IMR-90 (cell line): Measurements from ENCODE around the gene PSMG4. TPM values are rescaled to one million over a fixed set of nuclear protein-coding genes. Genes with fewer than 3 reads are reported as not detected.

Experiments
- ATAC-seq: fragments of 200-7000 bp; cut with Tn5 transposase; 2 replicates; pipeline ENCODE4 v1.9.1; 2020; ENCODE audit warnings: low read depth, mild to moderate bottlenecking, moderate library complexity
- BruUV-seq: library from RNA; stranded (reverse); fragments of 400-500 nt; replicated peaks from 2 replicates; lab custom pipeline; 2021; lab: Mats Ljungman, UMichigan
- CTCF ChIA-PET: fragments of 300-600 bp; formaldehyde crosslinking; extraction: SDS; loops from one replicate; lab custom pipeline; 2021; ENCODE audit warnings: antibody characterized with exemption; lab: Yijun Ruan, JAX
- POLR2A ChIA-PET: fragments of 300-600 bp; sonication (Branson Sonifier 250); formaldehyde crosslinking; loops from one replicate; lab custom pipeline; 2022; ENCODE audit warnings: antibody characterized with exemption; ENCODE audit not compliant: unreplicated experiment; lab: Charles Lee
- DNase-seq: peaks from one replicate; pipeline ENCODE4 v3.0.0; 2013
- H2AFZ ChIP-seq: replicated peaks from 2 replicates; pipeline ENCODE3; 2013; ENCODE audit warnings: low read length, mild to moderate bottlenecking; ENCODE audit not compliant: poor library complexity
- H2AK5ac ChIP-seq: 2 replicates; pipeline ENCODE4 v1.6.1; 2013; ENCODE audit warnings: low read depth, low read length, inconsistent platforms
- H2AK9ac ChIP-seq: replicated peaks from 2 replicates; pipeline ENCODE3; 2013; ENCODE audit warnings: mild to moderate bottlenecking, low read depth, low read length, moderate library complexity; ENCODE audit not compliant: poor library complexity
- H2BK120ac ChIP-seq: 2 replicates; pipeline ENCODE4 v1.6.1; 2013; ENCODE audit warnings: low read depth, low read length, inconsistent platforms
- H2BK15ac ChIP-seq: 3 replicates; pipeline ENCODE4 v1.6.1; 2013; ENCODE audit warnings: low read depth, low read length, inconsistent platforms
- H2BK20ac ChIP-seq: 2 replicates; pipeline ENCODE4 v1.6.1; 2013; ENCODE audit warnings: low read depth, mild to moderate bottlenecking, inconsistent platforms, low read length, moderate library complexity
- H2BK5ac ChIP-seq: 2 replicates; pipeline ENCODE4 v1.6.1; 2013; ENCODE audit warnings: mild to moderate bottlenecking, low read depth, low read length, inconsistent platforms; ENCODE audit not compliant: poor library complexity, severe bottlenecking
- H3K14ac ChIP-seq: replicated peaks from 2 replicates; pipeline ENCODE4 v1.6.1; 2013; ENCODE audit warnings: low read depth, low read length, inconsistent platforms
- H3K18ac ChIP-seq: 2 replicates; pipeline ENCODE4 v1.6.1; 2013; ENCODE audit warnings: low read depth, low read length, control low read depth
- H3K23ac ChIP-seq: 2 replicates; pipeline ENCODE4 v1.6.1; 2013; ENCODE audit warnings: low read depth, low read length, inconsistent platforms
- H3K27ac ChIP-seq: 2 replicates; pipeline ENCODE4 v1.5.1; 2013; ENCODE audit warnings: mild to moderate bottlenecking, control low read depth, low read length; ENCODE audit not compliant: insufficient read depth
- H3K27me3 ChIP-seq: 2 replicates; pipeline ENCODE4 v1.6.1; 2013; ENCODE audit warnings: low read length; ENCODE audit not compliant: control insufficient read depth, insufficient read depth
- H3K36me3 ChIP-seq: 2 replicates; pipeline ENCODE4 v1.6.1; 2013; ENCODE audit warnings: low read length, mixed read lengths; ENCODE audit not compliant: control insufficient read depth, insufficient read depth
- H3K4ac ChIP-seq: 2 replicates; pipeline ENCODE4 v1.6.1; 2013; ENCODE audit warnings: low read depth, low read length, inconsistent platforms
- H3K4me1 ChIP-seq: 2 replicates; pipeline ENCODE4 v1.6.1; 2013; ENCODE audit warnings: low read length, mixed read lengths; ENCODE audit not compliant: control insufficient read depth, insufficient read depth
- H3K4me2 ChIP-seq: 2 replicates; pipeline ENCODE4 v1.6.1; 2013; ENCODE audit warnings: low read depth, mild to moderate bottlenecking, control low read depth, low read length, moderate library complexity
- H3K4me3 ChIP-seq: 2 replicates; pipeline ENCODE4 v1.5.1; 2013; ENCODE audit warnings: low read depth, mild to moderate bottlenecking, control low read depth, low read length, moderate library complexity; ENCODE audit not compliant: insufficient read depth
- H3K56ac ChIP-seq: 2 replicates; pipeline ENCODE4 v1.6.1; 2013; ENCODE audit warnings: low read length, inconsistent platforms; ENCODE audit not compliant: insufficient read depth; ENCODE audit errors: extremely low read depth
- H3K79me1 ChIP-seq, 2 experiments: 2 replicates each; pipeline ENCODE4 v1.6.1; 2013; ENCODE audit warnings: low read length in 2 of 2, inconsistent platforms in 1 of 2, low read depth in 1 of 2
- H3K9ac ChIP-seq: 2 replicates; pipeline ENCODE4 v1.6.1; 2013; ENCODE audit warnings: low read depth, low read length, control low read depth
- H3K9me1 ChIP-seq: 2 replicates; pipeline ENCODE4 v1.6.1; 2013; ENCODE audit warnings: low read length, inconsistent platforms; ENCODE audit not compliant: insufficient read depth
- H3K9me3 ChIP-seq: 2 replicates; pipeline ENCODE4 v1.6.1; 2013; ENCODE audit warnings: low read length; ENCODE audit not compliant: control insufficient read depth, insufficient read depth
- H4K20me1 ChIP-seq: 2 replicates; pipeline ENCODE4 v1.6.1; 2013; ENCODE audit warnings: low read length, inconsistent platforms; ENCODE audit not compliant: insufficient read depth
- H4K5ac ChIP-seq: 2 replicates; pipeline ENCODE4 v1.6.1; 2013; ENCODE audit warnings: mild to moderate bottlenecking, low read depth, low read length, control low read depth
- H4K8ac ChIP-seq, 2 experiments: 2 replicates each; pipeline ENCODE4 v1.6.1; 2013; ENCODE audit warnings: low read depth in 2 of 2, low read length in 2 of 2, control low read depth in 1 of 2, inconsistent platforms in 1 of 2
- H4K91ac ChIP-seq: 2 replicates; pipeline ENCODE4 v1.6.1; 2013; ENCODE audit warnings: low read depth, low read length, inconsistent platforms; ENCODE audit not compliant: insufficient read depth
- BHLHE40 ChIP-seq: fragments of 150-350 bp; IDR thresholded peaks from 2 replicates; pipeline ENCODE4 v1.6.1; 2016; ENCODE audit warnings: mild to moderate bottlenecking, low read depth, low read length
- CEBPB ChIP-seq: IDR thresholded peaks from 2 replicates; pipeline ENCODE4 v1.6.1; 2012; ENCODE audit warnings: low read depth, low read length, improper control_type of control experiment
- CHD1 ChIP-seq: IDR thresholded peaks from 2 replicates; pipeline ENCODE4 v1.6.1; 2012; ENCODE audit warnings: low read depth, low read length, improper control_type of control experiment
- CTCF ChIP-seq: conservative IDR thresholded peaks from 2 replicates; pipeline ENCODE4 v1.5.1; 2012; ENCODE audit warnings: mild to moderate bottlenecking, low read depth, low read length, improper control_type of control experiment
- FOS ChIP-seq: fragments of 150-350 bp; IDR thresholded peaks from 2 replicates; pipeline ENCODE4 v1.6.1; 2016; ENCODE audit warnings: low read depth, low read length
- MAFK ChIP-seq: IDR thresholded peaks from 2 replicates; pipeline ENCODE4 v1.6.1; 2012; ENCODE audit warnings: low read depth, low read length, improper control_type of control experiment
- MAZ ChIP-seq: IDR thresholded peaks from 2 replicates; pipeline ENCODE4 v1.6.1; 2012; ENCODE audit warnings: low read depth, mild to moderate bottlenecking, low read length, improper control_type of control experiment, moderate library complexity, borderline replicate concordance
- MXI1 ChIP-seq: IDR thresholded peaks from 2 replicates; pipeline ENCODE4 v1.6.1; 2012; ENCODE audit warnings: low read depth, mild to moderate bottlenecking, low read length, moderate library complexity, borderline replicate concordance
- NFE2L2 ChIP-seq: fragments of 150-350 bp; IDR thresholded peaks from 2 replicates; pipeline ENCODE4 v1.6.1; 2016; ENCODE audit warnings: low read depth, mild to moderate bottlenecking, low read length
- POLR2A ChIP-seq: IDR thresholded peaks from 2 replicates; pipeline ENCODE4 v1.6.1; 2012; ENCODE audit warnings: mild to moderate bottlenecking, low read depth, low read length
- RAD21 ChIP-seq: IDR thresholded peaks from 2 replicates; pipeline ENCODE4 v1.6.1; 2012; ENCODE audit warnings: low read length, improper control_type of control experiment
- RCOR1 ChIP-seq: IDR thresholded peaks from 2 replicates; pipeline ENCODE4 v1.6.1; 2012; ENCODE audit warnings: mild to moderate bottlenecking, low read length, improper control_type of control experiment; ENCODE audit not compliant: insufficient replicate concordance
- RFX5 ChIP-seq: IDR thresholded peaks from 2 replicates; pipeline ENCODE4 v1.8.0; 2012; ENCODE audit warnings: low read depth, mild to moderate bottlenecking, low read length, moderate library complexity
- SMC3 ChIP-seq: fragments of 150-350 bp; IDR thresholded peaks from 2 replicates; pipeline ENCODE4 v1.6.1; 2016; ENCODE audit warnings: low read depth, mild to moderate bottlenecking, antibody characterized with exemption, low read length, moderate library complexity
- USF2 ChIP-seq: fragments of 150-350 bp; IDR thresholded peaks from 2 replicates; pipeline ENCODE4 v1.6.1; 2017; ENCODE audit warnings: mild to moderate bottlenecking, antibody characterized with exemption, low read length, low read depth
- WGBS, 2 experiments: methylation state at CpG; one replicate each; pipeline versions ENCODE4 v1.1.5 to v1.1.7; 2013; ENCODE audit warnings: missing lambda C conversion rate in 2 of 2; ENCODE audit not compliant: insufficient read length in 1 of 2; ENCODE audit errors: extremely low coverage in 2 of 2; 5-methylcytosine and 5-hydroxymethylcytosine counted together
- dilution Hi-C: fragments of 300-500 bp; cut with HindIII; formaldehyde crosslinking; loops from one replicate; pipeline ENCODE4 v1.14.3; 2018; ENCODE audit warnings: low sequenced_read_pairs; ENCODE audit not compliant: unreplicated experiment
- in situ Hi-C: fragments of 300-500 bp; cut with MboI; formaldehyde crosslinking; loops from 3 replicates; pipeline ENCODE4 v1.14.3; 2019; ENCODE audit warnings: low sequenced_read_pairs, inconsistent platforms, mixed read lengths
- intact Hi-C: fragments of 100-400 bp; cut with micrococcal nuclease; formaldehyde crosslinking; loops from 2 replicates; pipeline ENCODE4 v1.10.0; 2022
- polyA plus RNA-seq, 3 experiments: library from polyadenylated mRNA; depleted of rRNA; stranded (reverse); fragments of >200 nt; gene quantifications; 2 replicates each; pipeline ENCODE4 v1.2.3, GENCODE V29; 2012; ENCODE audit warnings: low replicate concordance in 1 of 3
- total RNA-seq: library from RNA; depleted of rRNA; stranded (reverse); fragments of >200 nt; gene quantifications from 2 replicates; pipeline ENCODE4 v1.2.3, GENCODE V29; 2012

The PSMG4 gene
- total and polyA plus RNA-seq, 2 of the 4 experiments (the other 2 are of a cell fraction), result 5.6 to 13.4 TPM

- no peak for TF ChIP-seq POLR2A
Observed at GRCh38 chr6:3230256-3230882, 28.4 kb upstream of the PSMG4 start (continued).

- dilution Hi-C loops, result no loop called here
- Histone ChIP-seq H3K27ac (peak overlapping the region; percentile 76; the same call in 1 of the 2 replicates), H3K4me3 (peak overlapping the region; percentile 74), H3K9me1 (peaks cover 7% of the 10 kb centered on the region; the same call in 1 of the 2 replicates), H3K4me1 (peaks cover 3% of the 10 kb centered on the region; the same call in 1 of the 2 replicates), H3K9ac (peak overlapping the region; percentile 76; the same call in 1 of the 2 replicates), H2BK20ac (no peak overlapping the region), H3K27me3 (peaks cover 44% of the 10 kb centered on the region), H2BK5ac (no peak overlapping the region), H4K5ac (0 out of 2 replicates have a peak overlapping the region, but pooled peaks have one; percentile 74), H3K4me2 (peak overlapping the region; percentile 89), H3K18ac (no peak overlapping the region), H3K4ac (peak overlapping the region; percentile 61; the same call in 1 of the 2 replicates), H2AK9ac (no peak overlapping the region), H3K23ac (no peak overlapping the region), H4K8ac (peak overlapping the region in 1 of 2 experiments; percentile 89; a peak in 2 of 4 replicates), H2BK120ac (no peak overlapping the region), H2AFZ (peak overlapping the region; percentile 95), H4K20me1 (peaks cover 9% of the 10 kb centered on the region; the same call in 1 of the 2 replicates), H4K91ac (peak overlapping the region; percentile 4; the same call in 1 of the 2 replicates), H3K56ac (no peak overlapping the region), H3K36me3 (no peaks in the 10 kb centered on the region), H2AK5ac (no peak overlapping the region), H3K14ac (no peak overlapping the region), H2BK15ac (no peak overlapping the region), H3K9me3 (peaks cover 2% of the 10 kb centered on the region; the same call in 1 of the 2 replicates), H3K79me1 (peaks cover 0 to 4% of the 10 kb centered on the region in 2 experiments; a peak in 1 of 4 replicates)
- intact Hi-C loops, result loop anchor here (1.0 kb wide), 1 partner anchor 16 kb away; no protein-coding TSS in a partner anchor
- BruUV-seq, result no TSS peak
- ChIA-PET POLR2A (interaction anchor here (0.7 to 1.5 kb wide), 2 partner anchors 9 to 16 kb away, joined by 3 to 4 read pairs; no protein-coding TSS in a partner anchor), CTCF (no interaction called here)
- WGBS, 2 experiments, result no CpG with 5 or more reads among the region's 11 CpGs
- DNase-seq (peak; percentile 34), ATAC-seq (peak; percentile 3; the same call in 1 of the 2 replicates)
- TF ChIP-seq CHD1 (no peak), CTCF (no peak), MAFK (no peak), CEBPB (no peak), SMC3 (no peak), RFX5 (no peak), USF2 (no peak), NFE2L2 (no peak), POLR2A (no peak), RCOR1 (no peak), RAD21 (no peak), FOS (no peak), MXI1 (no peak), MAZ (no peak), BHLHE40 (no peak)
- in situ Hi-C loops, result no loop called here
Observed at GRCh38 chr6:3230900-3231246, 27.9 kb upstream of the PSMG4 start.
